A673 (cell line): ENCODE results near the gene CTNNA3. TPM values are rescaled to one million over a fixed set of nuclear protein-coding genes. Genes with fewer than 3 reads are reported as not detected.

Experiments
- BruUV-seq: library from RNA; stranded (reverse); fragments of 400-500 nt; replicated peaks from 2 replicates; lab custom pipeline; 2021; lab: Mats Ljungman, UMichigan
- CTCF ChIA-PET: fragments of 300-600 bp; sonication (Branson Sonifier 250); formaldehyde crosslinking; loops from one replicate; lab custom pipeline; 2022; ENCODE audit warnings: antibody characterized with exemption; lab: Charles Lee
- POLR2A ChIA-PET: fragments of 300-600 bp; sonication (Branson Sonifier 250); formaldehyde crosslinking; loops from one replicate; lab custom pipeline; 2022; ENCODE audit warnings: antibody characterized with exemption; ENCODE audit not compliant: low non-redundant PET; lab: Charles Lee
- DNase-seq: peaks from one replicate; pipeline ENCODE4 v3.0.0-alpha.2; 2015; ENCODE audit warnings: low spot score
- H3K27ac ChIP-seq: fragments of 200-600 bp; sonication (generic); 2 replicates; pipeline ENCODE4 v1.5.1; 2016; ENCODE audit warnings: mixed run types, low read depth, mild to moderate bottlenecking, mixed read lengths, antibody characterized with exemption, low read length; ENCODE audit not compliant: poor library complexity, severe bottlenecking
- H3K27me3 ChIP-seq: fragments of 200-600 bp; sonication (generic); replicated peaks from 2 replicates; pipeline ENCODE4 v1.6.1; 2017; ENCODE audit warnings: mixed run types, low read depth, mild to moderate bottlenecking, mixed read lengths, antibody characterized with exemption, low read length; ENCODE audit not compliant: insufficient read depth, poor library complexity
- H3K36me3 ChIP-seq: fragments of 200-600 bp; sonication (generic); 2 replicates; pipeline ENCODE4 v1.6.1; 2016; ENCODE audit warnings: mixed run types, mild to moderate bottlenecking, mixed read lengths, antibody characterized with exemption, low read length; ENCODE audit not compliant: insufficient read depth, poor library complexity, severe bottlenecking
- H3K4me1 ChIP-seq: fragments of 200-600 bp; sonication (generic); 2 replicates; pipeline ENCODE4 v1.6.1; 2017; ENCODE audit warnings: mixed run types, mild to moderate bottlenecking, mixed read lengths, antibody characterized with exemption, low read length; ENCODE audit not compliant: insufficient read depth, poor library complexity, severe bottlenecking
- H3K4me3 ChIP-seq: fragments of 200-600 bp; sonication (generic); 2 replicates; pipeline ENCODE4 v1.5.1; 2016; ENCODE audit warnings: low read depth, mixed run types, mild to moderate bottlenecking, mixed read lengths, low read length; ENCODE audit not compliant: poor library complexity, severe bottlenecking
- H3K9me3 ChIP-seq: fragments of 200-600 bp; sonication (generic); 2 replicates; pipeline ENCODE4 v1.6.1; 2016; ENCODE audit warnings: mixed run types, low read depth, mild to moderate bottlenecking, mixed read lengths, antibody characterized with exemption, low read length; ENCODE audit not compliant: poor library complexity, severe bottlenecking
- EZH2 ChIP-seq: fragments of 200-600 bp; sonication (generic); IDR thresholded peaks from 2 replicates; pipeline ENCODE4 v1.6.1; 2017; ENCODE audit warnings: borderline replicate concordance, low read depth, mild to moderate bottlenecking, mixed read lengths, antibody characterized with exemption, low read length; ENCODE audit not compliant: poor library complexity, severe bottlenecking
- intact Hi-C: fragments of 100-400 bp; cut with micrococcal nuclease; formaldehyde crosslinking; loops from one replicate; pipeline ENCODE4 v1.10.0; 2022; ENCODE audit not compliant: unreplicated experiment
- total RNA-seq: library from RNA; stranded (reverse); gene quantifications from 2 replicates; pipeline ENCODE4 v1.2.3, GENCODE V29; 2021
- TF ChIP-seq, protein P1 (sequence below): fragments of 300-800, 200-600 bp; sonication (generic); conservative IDR thresholded peaks from 2 replicates; pipeline ENCODE4 v1.5.1; 2017; ENCODE audit warnings: low read depth, mild to moderate bottlenecking, antibody characterized with exemption, low read length, moderate library complexity, mixed read lengths

Gene CTNNA3
- total RNA-seq, 1 experiment from 2014 or later: not detected

DNA sequence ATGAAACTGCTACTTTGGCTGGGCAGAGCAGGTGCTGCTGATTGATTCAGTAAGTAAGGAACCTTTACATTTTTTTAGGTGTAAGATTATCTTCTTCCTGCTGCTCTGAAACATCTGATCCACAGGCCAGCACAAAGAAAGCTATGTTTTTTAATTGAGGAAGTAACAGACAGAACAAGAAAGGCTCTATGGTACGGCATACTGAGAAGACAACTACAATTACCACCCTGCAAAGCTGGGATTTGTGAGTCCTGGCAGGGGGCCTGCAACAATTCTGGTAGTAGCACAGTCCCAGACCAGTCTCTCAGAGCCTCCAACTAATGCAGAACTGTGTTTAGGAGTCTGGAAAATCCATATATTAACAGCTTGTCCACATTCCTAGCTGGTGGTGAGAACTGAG is 873.2 kb downstream of the CTNNA3 start:
- ChIA-PET POLR2A (no interaction called here), CTCF (no interaction called here)
- no peaks in the 10 kb centered on the region for H3K4me1 ChIP-seq
- H3K4me3 ChIP-seq: no peak overlapping the region
- no peak for TF ChIP-seq EZH2
- TF ChIP-seq, protein P1, sequence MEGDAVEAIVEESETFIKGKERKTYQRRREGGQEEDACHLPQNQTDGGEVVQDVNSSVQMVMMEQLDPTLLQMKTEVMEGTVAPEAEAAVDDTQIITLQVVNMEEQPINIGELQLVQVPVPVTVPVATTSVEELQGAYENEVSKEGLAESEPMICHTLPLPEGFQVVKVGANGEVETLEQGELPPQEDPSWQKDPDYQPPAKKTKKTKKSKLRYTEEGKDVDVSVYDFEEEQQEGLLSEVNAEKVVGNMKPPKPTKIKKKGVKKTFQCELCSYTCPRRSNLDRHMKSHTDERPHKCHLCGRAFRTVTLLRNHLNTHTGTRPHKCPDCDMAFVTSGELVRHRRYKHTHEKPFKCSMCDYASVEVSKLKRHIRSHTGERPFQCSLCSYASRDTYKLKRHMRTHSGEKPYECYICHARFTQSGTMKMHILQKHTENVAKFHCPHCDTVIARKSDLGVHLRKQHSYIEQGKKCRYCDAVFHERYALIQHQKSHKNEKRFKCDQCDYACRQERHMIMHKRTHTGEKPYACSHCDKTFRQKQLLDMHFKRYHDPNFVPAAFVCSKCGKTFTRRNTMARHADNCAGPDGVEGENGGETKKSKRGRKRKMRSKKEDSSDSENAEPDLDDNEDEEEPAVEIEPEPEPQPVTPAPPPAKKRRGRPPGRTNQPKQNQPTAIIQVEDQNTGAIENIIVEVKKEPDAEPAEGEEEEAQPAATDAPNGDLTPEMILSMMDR: no peak
- intact Hi-C loops: no loop called here
- no peak overlapping the region for H3K27ac ChIP-seq
- no TSS peak for BruUV-seq
- DNase-seq: peak; percentile 22
- H3K27me3 ChIP-seq: no peaks in the 10 kb centered on the region
- no peaks in the 10 kb centered on the region for H3K36me3 ChIP-seq
- no peaks in the 10 kb centered on the region for H3K9me3 ChIP-seq

DNA sequence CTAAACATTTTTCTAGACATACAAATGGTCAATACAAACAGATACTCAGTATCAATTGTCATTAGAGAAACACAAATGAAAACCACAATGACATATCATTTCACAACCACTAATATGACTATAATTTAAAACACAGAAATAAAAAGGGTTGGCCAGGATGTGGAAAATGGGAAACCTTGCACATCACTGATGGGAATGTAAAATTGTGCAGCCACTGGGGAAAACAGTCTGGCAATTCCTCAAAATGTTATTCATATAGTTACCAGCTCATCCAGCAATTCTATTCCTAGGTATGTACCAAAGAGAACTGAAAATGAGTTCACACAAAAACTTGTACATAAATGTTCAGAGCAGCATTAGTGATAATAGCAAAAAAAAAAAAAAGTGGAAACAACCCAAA is 876.3 kb downstream of the CTNNA3 start:
- TF ChIP-seq EZH2: no peak
- TF ChIP-seq, protein P1: no peak
- POLR2A ChIA-PET: no interaction called here
- Histone ChIP-seq H3K27me3 (no peaks in the 10 kb centered on the region), H3K36me3 (no peaks in the 10 kb centered on the region), H3K9me3 (no peaks in the 10 kb centered on the region), H3K27ac (no peak overlapping the region), H3K4me1 (no peaks in the 10 kb centered on the region), H3K4me3 (no peak overlapping the region)
- DNase-seq: no peak
- CTCF ChIA-PET: no interaction called here
- intact Hi-C loops: no loop called here
- no TSS peak for BruUV-seq

DNA sequence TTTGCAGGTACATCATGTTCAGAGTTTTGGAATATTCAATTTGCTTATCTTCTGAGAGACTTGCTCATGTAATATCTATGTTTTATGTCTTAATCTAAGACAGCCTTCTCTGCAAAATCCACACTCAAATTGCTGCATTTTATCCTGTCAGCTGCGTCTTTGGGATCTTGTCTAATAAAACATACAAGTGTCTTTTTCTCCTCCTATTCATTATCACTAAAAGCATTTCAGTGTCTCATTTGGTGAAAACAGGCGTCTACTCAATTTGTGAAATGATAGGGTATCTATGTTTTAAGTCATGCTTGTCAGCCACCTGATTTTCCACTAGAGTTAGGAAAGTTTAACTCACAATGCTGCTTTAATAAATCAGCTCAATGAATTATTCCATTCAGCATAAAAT is 882.9 kb downstream of the CTNNA3 start:
- Histone ChIP-seq H3K27ac (no peak overlapping the region), H3K4me1 (no peaks in the 10 kb centered on the region), H3K4me3 (no peak overlapping the region), H3K27me3 (peaks cover 8% of the 10 kb centered on the region), H3K36me3 (no peaks in the 10 kb centered on the region), H3K9me3 (no peaks in the 10 kb centered on the region)
- no TSS peak for BruUV-seq
- CTCF ChIA-PET: no interaction called here
- no peak for DNase-seq
- intact Hi-C loops: no loop called here
- TF ChIP-seq, protein P1: no peak
- no peak for TF ChIP-seq EZH2
- POLR2A ChIA-PET: no interaction called here
